GM12878 (cell line): ENCODE data around the gene TRANK1. TPM values are rescaled to one million over a fixed set of nuclear protein-coding genes. Genes with fewer than 3 reads are reported as not detected.

Experiments
- ATAC-seq: fragments of 200-7000 bp; cut with Tn5 transposase; 3 replicates; pipeline ENCODE4 v1.9.1; 2020; ENCODE audit warnings: mild to moderate bottlenecking, moderate library complexity
- BruUV-seq: library from RNA; stranded (reverse); fragments of 400-500 nt; replicated peaks from 2 replicates; lab custom pipeline; 2021; lab: Mats Ljungman, UMichigan
- CTCF ChIA-PET: fragments of 300-600 bp; sonication (Branson Sonifier 250); formaldehyde crosslinking; extraction: SDS; loops from one replicate; lab custom pipeline; 2021; ENCODE audit warnings: inconsistent platforms; lab: Yijun Ruan, JAX
- POLR2A ChIA-PET: fragments of 350-600 bp; formaldehyde crosslinking; extraction: SDS; loops from one replicate; lab custom pipeline; 2021; ENCODE audit warnings: inconsistent platforms; lab: Charles Lee
- RAD21 ChIA-PET: fragments of 300-600 bp; sonication (Branson Sonifier 250); formaldehyde crosslinking; loops from one replicate; lab custom pipeline; 2023; ENCODE audit warnings: antibody characterized with exemption; ENCODE audit not compliant: unreplicated experiment; lab: Charles Lee
- SMC1A ChIA-PET: fragments of 300-600 bp; sonication (Branson Sonifier 250); formaldehyde crosslinking; loops from one replicate; lab custom pipeline; 2023; ENCODE audit not compliant: unreplicated experiment, uncharacterized antibody; lab: Charles Lee
- DNase-seq: peaks from one replicate; pipeline ENCODE4 v3.0.0-alpha.2; 2011; ENCODE audit warnings: low read depth, low spot score
- FAIRE-seq: peaks from 3 replicates; lab custom pipeline; 2011; peaks lifted over from hg19 to GRCh38; lab: Jason Lieb, UNC
- H2AFZ ChIP-seq: 2 replicates; pipeline ENCODE4 v1.6.0; 2011; ENCODE audit warnings: low read depth, low read length, control low read depth; ENCODE audit not compliant: control insufficient read depth
- H3K27ac ChIP-seq: 2 replicates; pipeline ENCODE4 v1.5.1; 2011; ENCODE audit warnings: control low read depth; ENCODE audit not compliant: control insufficient read depth, insufficient read depth
- H3K27me3 ChIP-seq, 2 experiments: replicated peaks in 1 of 2; 2 replicates each; pipeline versions ENCODE4 v1.6.0 to v1.6.1; 2011; ENCODE audit warnings: low read length in 1 of 2; ENCODE audit not compliant: control insufficient read depth in 2 of 2, insufficient read depth in 2 of 2
- H3K36me3 ChIP-seq, 2 experiments: 2 replicates each; pipeline ENCODE4 v1.5.1; 2011; ENCODE audit warnings: low read length in 1 of 2; ENCODE audit not compliant: control insufficient read depth in 2 of 2, insufficient read depth in 2 of 2
- H3K4me1 ChIP-seq: 2 replicates; pipeline ENCODE4 v1.6.1; 2011; ENCODE audit warnings: mild to moderate bottlenecking, low read length, moderate library complexity, mixed read lengths; ENCODE audit not compliant: control insufficient read depth, insufficient read depth
- H3K4me2 ChIP-seq: 2 replicates; pipeline ENCODE4 v1.6.0; 2011; ENCODE audit warnings: control low read depth; ENCODE audit not compliant: control insufficient read depth, insufficient read depth
- H3K4me3 ChIP-seq: fragments of 200-600 bp; sonication (generic); 2 replicates; pipeline ENCODE4 v1.5.1; 2016
- H3K79me2 ChIP-seq: 2 replicates; pipeline ENCODE4 v1.6.0; 2011; ENCODE audit warnings: low read length; ENCODE audit not compliant: control insufficient read depth, insufficient read depth
- H3K9ac ChIP-seq: 2 replicates; pipeline ENCODE4 v1.8.0; 2011; ENCODE audit warnings: low read length, control low read depth, mixed read lengths; ENCODE audit not compliant: control insufficient read depth, insufficient read depth
- H3K9me3 ChIP-seq: replicated peaks from 3 replicates; pipeline ENCODE4 v1.5.1; 2011; ENCODE audit warnings: mild to moderate bottlenecking, low read length; ENCODE audit not compliant: control insufficient read depth, insufficient read depth
- H4K20me1 ChIP-seq: 2 replicates; pipeline ENCODE4 v1.6.0; 2011; ENCODE audit not compliant: control insufficient read depth, insufficient read depth
- BACH1 ChIP-seq: fragments of 450-650 bp; IDR thresholded peaks from 2 replicates; pipeline ENCODE4 v1.6.1; 2017; ENCODE audit warnings: mild to moderate bottlenecking, borderline replicate concordance
- CTCF ChIP-seq, 3 experiments: IDR thresholded peaks in 2 of 3; conservative IDR thresholded peaks in 1 of 3; 2 replicates each; pipeline ENCODE4 v1.5.1; 2011; ENCODE audit warnings: low read depth in 3 of 3, low read length in 3 of 3, mild to moderate bottlenecking in 3 of 3, control low read depth in 2 of 3, moderate library complexity in 2 of 3, inconsistent platforms in 1 of 3, mixed read lengths in 1 of 3; ENCODE audit not compliant: control insufficient read depth in 2 of 3, insufficient read depth in 1 of 3; ENCODE audit errors: extremely low read depth in 1 of 3
- E2F8 ChIP-seq: fragments of 450-650 bp; IDR thresholded peaks from 2 replicates; pipeline ENCODE4 v1.6.1; 2018; ENCODE audit warnings: mild to moderate bottlenecking, low read depth, moderate library complexity; ENCODE audit not compliant: partially characterized antibody
- HSF1 ChIP-seq: fragments of 150-350 bp; IDR thresholded peaks from 2 replicates; pipeline ENCODE4 v1.6.1; 2014; ENCODE audit warnings: mild to moderate bottlenecking, low read depth, low read length
- IKZF1 ChIP-seq: fragments of 450-650 bp; conservative IDR thresholded peaks from 2 replicates; pipeline ENCODE4 v1.6.1; 2017; ENCODE audit warnings: antibody characterized with exemption, mild to moderate bottlenecking
- MXI1 ChIP-seq: fragments of 150-350 bp; IDR thresholded peaks from 2 replicates; pipeline ENCODE4 v1.6.1; 2011; ENCODE audit warnings: low read depth, mild to moderate bottlenecking, inconsistent platforms, low read length, improper control_type of control experiment
- PAX5 ChIP-seq: IDR thresholded peaks from 2 replicates; pipeline ENCODE4 v1.6.1; 2011; ENCODE audit warnings: low read depth, low read length, borderline replicate concordance
- POLR2A ChIP-seq: IDR thresholded peaks from 2 replicates; pipeline ENCODE4 v1.6.1; 2011; ENCODE audit warnings: low read depth, mild to moderate bottlenecking, low read length
- POU2F2 ChIP-seq: IDR thresholded peaks from 3 replicates; pipeline ENCODE4 v1.6.1; 2011; ENCODE audit warnings: low read depth, mild to moderate bottlenecking, low read length, borderline replicate concordance
- RAD51 ChIP-seq: fragments of 450-650 bp; IDR thresholded peaks from 2 replicates; pipeline ENCODE4 v1.6.1; 2016; ENCODE audit warnings: moderate library complexity, mild to moderate bottlenecking, inconsistent platforms
- SMC3 ChIP-seq: IDR thresholded peaks from 2 replicates; pipeline ENCODE4 v1.6.1; 2011; ENCODE audit warnings: low read length, improper control_type of control experiment, borderline replicate concordance
- ZNF592 ChIP-seq: fragments of 450-650 bp; IDR thresholded peaks from 2 replicates; pipeline ENCODE4 v1.6.1; 2017; ENCODE audit warnings: mild to moderate bottlenecking, moderate library complexity
- WGBS: methylation state at CpG from one replicate; pipeline ENCODE4 v1.1.6; 2016; ENCODE audit warnings: low lambda C conversion rate; ENCODE audit not compliant: insufficient replicate concordance, insufficient coverage; ENCODE audit errors: missing lambda C conversion rate; 5-methylcytosine and 5-hydroxymethylcytosine counted together
- in situ Hi-C: fragments of 300-500 bp; cut with MboI; formaldehyde crosslinking; loops from 9 replicates; pipeline ENCODE4 v1.14.3; 2018; ENCODE audit warnings: mixed read lengths
- intact Hi-C: fragments of 100-400 bp; cut with micrococcal nuclease; formaldehyde crosslinking; loops from one replicate; pipeline ENCODE4 v1.14.2; 2022; ENCODE audit not compliant: unreplicated experiment
- polyA plus RNA-seq, 11 experiments: library from polyadenylated mRNA; depleted of rRNA in 4 of 11; unstranded in 6 of 11; stranded (reverse) in 5 of 11; fragments of >200 nt; fragmentation: Nextera tagmentation in 4 of 11; fragmentation: Illumina TruSeq in 1 of 11; extraction: Ambion mirVana in 4 of 11; extraction: Trizol in 1 of 11; gene quantifications; 1 replicate in 1 of 11; 2 replicates in 10 of 11; pipeline versions ENCODE4 v1.2.1 to v1.2.3, GENCODE V29; 2011 to 2016; ENCODE audit warnings: inconsistent platforms in 2 of 11, missing spikeins in 2 of 11, low read depth in 1 of 11
- total RNA-seq, 4 experiments: library from RNA; depleted of rRNA in 3 of 4; stranded (reverse); fragments of >200 nt in 3 of 4; fragmentation: Illumina TruSeq in 1 of 4; extraction: Trizol in 1 of 4; gene quantifications; 2 replicates each; pipeline versions ENCODE4 v1.2.1 to v1.2.3, GENCODE V29; 2013 to 2021

Gene TRANK1
- total and polyA plus RNA-seq, 10 of the 15 experiments (the other 5 are each of a cell fraction or from before 2014, with no cell fraction given): 0.46 to 8.8 (median 1.1) TPM

GRCh38 chr3:36943601-36944000, 1.3 kb downstream of the TRANK1 start (continued):
- TF ChIP-seq MXI1 (no peak), IKZF1 (no peak), HSF1 (no peak), PAX5 (no peak), CTCF (IDR thresholded peaks at IDR 0.05 in 2 of 3, conservative IDR thresholded peaks at IDR 0.05 in 1 of 3; ENCODE audit: control insufficient read depth in 2 of 3, extremely low read depth in 1 of 3, insufficient read depth in 1 of 3, low read depth in 3 of 3, low read length in 3 of 3) (no peak), POLR2A (no peak), SMC3 (no peak), RAD51 (no peak)

- FAIRE-seq: no peak
- no TSS peak for BruUV-seq
- TF ChIP-seq BACH1: no peak
- TF ChIP-seq ZNF592: no peak
- TF ChIP-seq RAD51: no peak
- TF ChIP-seq POU2F2: no peak
- no peak for TF ChIP-seq E2F8
Observed at GRCh38 chr3:36942638-36943248, 2.1 kb downstream of the TRANK1 start.

More at GRCh38 chr3:36942638-36943248, 2.1 kb downstream of the TRANK1 start:
- ATAC-seq (no peak), DNase-seq (no peak)
- 90% methylated on average over 21 of the region's 21 CpGs for WGBS
- H3K9ac ChIP-seq: no peak overlapping the region
- POLR2A ChIA-PET: interaction anchor here (0.6 to 0.7 kb wide), 2 partner anchors 11 to 409 kb away, joined by 3 to 4 read pairs; no protein-coding TSS in a partner anchor
- no peaks in the 10 kb centered on the region for H4K20me1 ChIP-seq
- no peak overlapping the region for H2AFZ ChIP-seq
- no peaks in the 10 kb centered on the region for H3K36me3 ChIP-seq
- H3K4me2 ChIP-seq: no peak overlapping the region
- H3K79me2 ChIP-seq: no peaks in the 10 kb centered on the region
- in situ Hi-C loops (no loop called here), intact Hi-C loops (no loop called here)
- CTCF ChIA-PET: no interaction called here
- H3K27ac ChIP-seq: no peak overlapping the region
- H3K4me3 ChIP-seq: no peak overlapping the region
- peaks cover 5% of the 10 kb centered on the region; the same call in 2 of the 3 replicates for H3K9me3 ChIP-seq
- H3K4me1 ChIP-seq: peaks cover 6% of the 10 kb centered on the region; the same call in 1 of the 2 replicates
- RAD21 ChIA-PET: no interaction called here
- H3K27me3 ChIP-seq: peaks cover 7 to 12% of the 10 kb centered on the region in 2 experiments; a peak in 3 of 4 replicates
- SMC1A ChIA-PET: interaction anchor here (0.6 to 1.1 kb wide), 2 partner anchors 13 to 145 kb away, joined by 3 read pairs; no protein-coding TSS in a partner anchor
